Bronchial epithelial cell (primary cell): ENCODE data around the gene PTGES3. TPM values are rescaled to one million over a fixed set of nuclear protein-coding genes. Genes with fewer than 3 reads are reported as not detected.

Experiments used
- DNase-seq: peaks from one replicate; pipeline ENCODE4 v3.0.0-alpha.2; 2010; ENCODE audit warnings: low read depth
- FAIRE-seq: peaks from 2 replicates; lab custom pipeline; 2011; peaks lifted over from hg19 to GRCh38; lab: Jason Lieb, UNC
- H3K27me3 ChIP-seq: 2 replicates; pipeline ENCODE4 v1.5.1; 2011; ENCODE audit warnings: low read length; ENCODE audit not compliant: control insufficient read depth, insufficient read depth
- H3K36me3 ChIP-seq: 2 replicates; pipeline ENCODE4 v1.5.1; 2011; ENCODE audit warnings: low read length; ENCODE audit not compliant: control insufficient read depth, insufficient read depth
- H3K4me3 ChIP-seq: 2 replicates; pipeline ENCODE4 v1.5.1; 2011; ENCODE audit warnings: mild to moderate bottlenecking, low read depth, low read length, control low read depth
- CTCF ChIP-seq: IDR thresholded peaks from 2 replicates; pipeline ENCODE4 v1.5.1; 2011; ENCODE audit warnings: mild to moderate bottlenecking, moderate library complexity, low read length, control low read depth, inconsistent platforms; ENCODE audit not compliant: insufficient read depth, severe bottlenecking
- total RNA-seq: library from RNA; depleted of rRNA; stranded (reverse); fragments of >200 nt; gene quantifications from 2 replicates; pipeline ENCODE4 v1.2.1, GENCODE V29; 2014

Gene PTGES3
- total RNA-seq, 1 donor from 2014 or later, result 58.4 TPM

DNA sequence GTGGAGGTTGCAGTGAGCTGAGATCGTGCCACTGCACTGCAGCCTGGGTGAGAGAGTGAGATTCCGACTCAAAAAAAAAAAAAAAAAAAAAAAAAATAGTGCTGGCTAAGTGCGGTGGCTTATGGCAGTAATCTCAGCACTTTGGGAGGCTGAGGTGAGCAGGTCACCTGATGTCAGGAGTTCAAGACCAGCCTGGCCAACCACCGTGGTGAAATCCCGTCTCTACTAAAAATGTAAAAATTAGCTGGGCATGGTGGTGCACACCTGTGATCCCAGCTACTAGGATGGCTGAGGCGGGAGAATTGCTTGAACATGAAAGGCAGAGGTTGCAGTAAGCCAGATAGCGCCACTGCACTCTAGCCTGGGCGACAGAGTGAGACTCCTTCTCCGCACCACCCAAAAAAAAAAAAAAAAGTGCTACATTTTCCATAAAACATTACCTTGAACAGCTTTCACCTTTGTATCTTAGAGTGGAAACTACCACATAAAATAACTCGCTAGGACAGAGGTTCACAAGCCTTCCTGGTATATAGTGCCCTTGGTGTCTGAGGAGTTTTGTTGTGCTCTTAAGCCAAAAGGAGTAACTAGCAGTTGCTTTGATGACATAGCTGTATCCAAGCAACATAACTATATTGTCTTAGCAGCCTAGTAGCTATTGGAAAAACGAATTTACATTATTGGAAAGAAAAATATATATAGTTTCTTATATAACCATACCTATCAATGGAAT is 11.1 kb downstream of the PTGES3 start:
- no peak for FAIRE-seq
- no peaks in the 10 kb centered on the region for H3K27me3 ChIP-seq
- H3K36me3 ChIP-seq, result peaks cover 8% of the 10 kb centered on the region
- DNase-seq, result no peak
- no peak for TF ChIP-seq CTCF
- no peak overlapping the region for H3K4me3 ChIP-seq

- no peak for TF ChIP-seq CTCF
- Histone ChIP-seq H3K36me3 (peaks cover 16% of the 10 kb centered on the region), H3K27me3 (no peaks in the 10 kb centered on the region), H3K4me3 (no peak overlapping the region)
- FAIRE-seq (no peak), DNase-seq (no peak)
Observed at GRCh38 chr12:56671608-56672007, 16.5 kb downstream of the PTGES3 start.

- DNase-seq, result no peak
- H3K27me3 ChIP-seq, result no peaks in the 10 kb centered on the region
- peaks cover 16% of the 10 kb centered on the region for H3K36me3 ChIP-seq
- FAIRE-seq, result no peak
- H3K4me3 ChIP-seq, result no peak overlapping the region
- TF ChIP-seq CTCF, result no peak
Observed at GRCh38 chr12:56670836-56671235, 17.2 kb downstream of the PTGES3 start.

DNA sequence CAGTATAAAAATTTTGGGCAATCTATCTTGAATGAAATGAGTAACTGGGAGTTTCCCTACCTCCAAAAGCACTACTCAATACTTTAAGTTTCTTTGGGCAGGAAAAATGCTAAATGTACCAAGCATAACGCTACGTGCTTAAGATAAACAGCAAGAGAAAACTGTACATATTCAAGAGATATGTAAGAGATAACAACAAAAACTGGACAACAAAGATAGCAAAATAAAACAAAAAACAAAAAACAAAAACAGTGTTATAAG is 20.0 kb downstream of the PTGES3 start:
- H3K36me3 ChIP-seq, result peaks cover 19% of the 10 kb centered on the region
- no peak overlapping the region for H3K4me3 ChIP-seq
- DNase-seq (no peak), FAIRE-seq (no peak)
- no peaks in the 10 kb centered on the region for H3K27me3 ChIP-seq
- no peak for TF ChIP-seq CTCF

DNA sequence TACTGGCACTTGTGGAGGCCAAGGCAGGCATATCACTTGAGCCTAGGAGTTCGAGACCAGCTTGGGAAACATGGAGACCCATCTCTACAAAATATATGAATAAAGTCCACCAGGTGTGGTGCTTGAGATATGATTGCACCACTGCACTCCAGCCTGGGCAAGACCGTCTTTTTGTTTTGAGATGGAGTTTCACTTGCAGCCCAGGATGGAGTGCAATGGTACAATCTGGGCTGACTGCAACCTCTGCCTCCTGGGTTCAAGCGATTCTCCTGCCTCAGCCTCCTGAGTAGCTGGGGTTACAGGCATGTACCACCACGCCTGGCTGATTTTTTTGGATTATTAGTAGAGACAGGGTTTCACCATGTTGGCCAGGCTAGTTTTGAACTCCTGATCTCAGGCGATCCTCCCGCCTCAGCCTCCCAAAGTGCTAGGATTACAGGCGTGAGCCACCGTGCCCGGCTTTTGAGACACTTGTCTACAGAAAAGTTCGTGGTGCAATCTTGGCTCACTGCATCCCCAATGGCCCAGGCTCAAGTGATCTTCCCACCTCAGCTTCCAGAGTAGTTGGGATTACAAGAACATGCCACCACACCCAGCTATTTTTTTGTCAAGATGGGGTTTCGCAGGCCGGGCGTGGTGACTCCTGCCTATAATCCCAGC is 26.0 kb downstream of the PTGES3 start:
- H3K36me3 ChIP-seq, result peaks cover 4% of the 10 kb centered on the region
- H3K27me3 ChIP-seq, result no peaks in the 10 kb centered on the region
- TF ChIP-seq CTCF, result no peak
- no peak overlapping the region for H3K4me3 ChIP-seq
- no peak for FAIRE-seq
- DNase-seq, result no peak
